Caco-2 (cell line): ENCODE measurements around the gene IKZF4. TPM values are rescaled to one million over a fixed set of nuclear protein-coding genes. Genes with fewer than 3 reads are reported as not detected.

ENCODE experiments used
- BruUV-seq: library from RNA; stranded (reverse); fragments of 400-500 nt; replicated peaks from 2 replicates; lab custom pipeline; 2021; lab: Mats Ljungman, UMichigan
- CTCF ChIA-PET: fragments of 300-600 bp; sonication (Branson Sonifier 250); formaldehyde crosslinking; loops from one replicate; lab custom pipeline; 2022; ENCODE audit warnings: antibody characterized with exemption; lab: Charles Lee
- POLR2A ChIA-PET: fragments of 300-600 bp; sonication (Branson Sonifier 250); formaldehyde crosslinking; loops from one replicate; lab custom pipeline; 2022; ENCODE audit warnings: antibody characterized with exemption; lab: Charles Lee
- DNase-seq, 2 experiments: peaks; one replicate each; pipeline versions ENCODE4 v3.0.0 to v3.0.0-alpha.2; 2020 to 2022
- H3K27me3 ChIP-seq: replicated peaks from 2 replicates; pipeline ENCODE4 v1.6.0; 2011; ENCODE audit warnings: low read length; ENCODE audit not compliant: control insufficient read depth, insufficient read depth
- H3K36me3 ChIP-seq: 2 replicates; pipeline ENCODE4 v1.5.1; 2011; ENCODE audit warnings: low read length; ENCODE audit not compliant: control insufficient read depth, insufficient read depth
- H3K4me1 ChIP-seq: fragments of 250-450 bp; sonication (Bioruptor Pico); 2 replicates; pipeline ENCODE4 v1.5.1; 2020; ENCODE audit warnings: mild to moderate bottlenecking
- H3K4me3 ChIP-seq: 2 replicates; pipeline ENCODE4 v1.5.1; 2011; ENCODE audit warnings: low read depth, mild to moderate bottlenecking, control low read depth, low read length
- H3K9me3 ChIP-seq: fragments of 250-450 bp; sonication (Bioruptor Pico); 2 replicates; pipeline ENCODE4 v1.5.1; 2020; ENCODE audit warnings: mild to moderate bottlenecking, moderate library complexity
- H3K27ac Mint-ChIP-seq: one replicate; pipeline ENCODE4 v1.8.0; 2022; ENCODE audit warnings: mixed read lengths; ENCODE audit not compliant: unreplicated experiment
- H3K27me3 Mint-ChIP-seq: one replicate; pipeline ENCODE4 v1.8.0; 2022; ENCODE audit warnings: mixed read lengths; ENCODE audit not compliant: insufficient read depth, unreplicated experiment
- H3K36me3 Mint-ChIP-seq: one replicate; pipeline ENCODE4 v1.8.0; 2022; ENCODE audit warnings: mild to moderate bottlenecking, mixed read lengths; ENCODE audit not compliant: insufficient read depth, unreplicated experiment
- H3K4me1 Mint-ChIP-seq: one replicate; pipeline ENCODE4 v1.8.0; 2022; ENCODE audit warnings: low read depth, mixed read lengths; ENCODE audit not compliant: unreplicated experiment
- H3K4me3 Mint-ChIP-seq: one replicate; pipeline ENCODE4 v1.8.0; 2022; ENCODE audit warnings: mild to moderate bottlenecking, moderate library complexity, mixed read lengths; ENCODE audit not compliant: unreplicated experiment
- H3K9me3 Mint-ChIP-seq: one replicate; pipeline ENCODE4 v1.8.0; 2022; ENCODE audit warnings: mixed read lengths; ENCODE audit not compliant: unreplicated experiment
- CTCF ChIP-seq, 2 experiments: fragments of 200-600 bp in 1 of 2; IDR thresholded peaks; 1 replicate in 1 of 2; 2 replicates in 1 of 2; pipeline versions ENCODE4 v1.5.1 to v1.8.0; 2011 to 2022; ENCODE audit warnings: antibody characterized with exemption in 1 of 2, control low read depth in 1 of 2, inconsistent platforms in 1 of 2, low read depth in 1 of 2, low read length in 1 of 2, mild to moderate bottlenecking in 1 of 2, moderate library complexity in 1 of 2; ENCODE audit not compliant: insufficient read depth in 1 of 2, severe bottlenecking in 1 of 2, unreplicated experiment in 1 of 2
- intact Hi-C: fragments of 100-400 bp; cut with micrococcal nuclease; formaldehyde crosslinking; loops from one replicate; pipeline ENCODE4 v1.10.0; 2022; ENCODE audit not compliant: unreplicated experiment
- total RNA-seq: library from RNA; stranded (reverse); gene quantifications from 2 replicates; pipeline ENCODE4 v1.2.3, GENCODE V29; 2022

The IKZF4 gene
- total RNA-seq, 1 experiment from 2014 or later = 15.7 TPM

- peaks cover 6% of the 10 kb centered on the region; the same call in 1 of the 2 replicates for H3K36me3 ChIP-seq
- ChIA-PET CTCF (interaction anchor here (0.6 to 2.8 kb wide), 6 partner anchors 10 to 111 kb away, joined by 4 to 20 read pairs (median 12); partner anchors contain the start of gene SUOX), POLR2A (interaction anchor here (1.2 to 1.8 kb wide), 4 partner anchors 11 to 97 kb away, joined by 3 to 13 read pairs (median 7); partner anchors contain the start of genes PA2G4, RAB5B and SUOX)
- peaks cover 47% of the 10 kb centered on the region for H3K36me3 Mint-ChIP-seq
- intact Hi-C loops = loop anchor here (1.0 kb wide), 1 partner anchor 11 kb away; the partner anchor contains the start of gene SUOX
- peak overlapping the region; percentile 52 for H3K4me3 ChIP-seq
- H3K27me3 Mint-ChIP-seq = no peaks in the 10 kb centered on the region
- BruUV-seq = no TSS peak
- H3K27me3 ChIP-seq = no peaks in the 10 kb centered on the region
- peak overlapping the region; percentile 82 for H3K27ac Mint-ChIP-seq
- peak; percentile 75 to 81 for DNase-seq
- peak overlapping the region; percentile 93 for H3K4me3 Mint-ChIP-seq
- TF ChIP-seq CTCF (IDR thresholded peaks at IDR 0.05; ENCODE audit: insufficient read depth in 1 of 2, low read depth in 1 of 2, low read length in 1 of 2, severe bottlenecking in 1 of 2, unreplicated experiment in 1 of 2) = no peak
- H3K9me3 Mint-ChIP-seq = no peaks in the 10 kb centered on the region
- peaks cover 59% of the 10 kb centered on the region for H3K4me1 Mint-ChIP-seq
- no peaks in the 10 kb centered on the region for H3K9me3 ChIP-seq
- H3K4me1 ChIP-seq = peaks cover 54% of the 10 kb centered on the region
These were observed 13.0 kb upstream of the IKZF4 start for GRCh38 chr12:56007564-56008559.

GRCh38 chr12:56010111-56010570, 10.7 kb upstream of the IKZF4 start:
- TSS peak; percentile 22 for BruUV-seq
- peak overlapping the region; percentile 93 for H3K4me3 Mint-ChIP-seq
- CTCF ChIA-PET = interaction anchor here (0.8 to 2.8 kb wide), 4 partner anchors 13 to 272 kb away, joined by 4 to 20 read pairs (median 8); partner anchors contain the start of gene SUOX

More at GRCh38 chr12:56010111-56010570, 10.7 kb upstream of the IKZF4 start:
- Histone ChIP-seq H3K4me3 (no peak overlapping the region), H3K27me3 (no peaks in the 10 kb centered on the region), H3K9me3 (no peaks in the 10 kb centered on the region), H3K36me3 (peaks cover 1% of the 10 kb centered on the region; the same call in 1 of the 2 replicates), H3K4me1 (peaks cover 77% of the 10 kb centered on the region)
- intact Hi-C loops = loop anchor here (1.0 kb wide), 3 partner anchors 9 to 31 kb away; partner anchors contain the start of gene RPS26
- no peaks in the 10 kb centered on the region for H3K27me3 Mint-ChIP-seq
- POLR2A ChIA-PET = interaction anchor here (1.0 to 1.6 kb wide), 7 partner anchors 12 to 192 kb away, joined by 3 to 8 read pairs (median 4); partner anchors contain the start of genes DNAJC14, ORMDL2, RAB5B and SARNP
- peak; percentile 81 to 84 for DNase-seq
- TF ChIP-seq CTCF (IDR thresholded peaks at IDR 0.05; ENCODE audit: insufficient read depth in 1 of 2, low read depth in 1 of 2, low read length in 1 of 2, severe bottlenecking in 1 of 2, unreplicated experiment in 1 of 2) = no peak
- H3K27ac Mint-ChIP-seq = peak overlapping the region; percentile 78
- no peaks in the 10 kb centered on the region for H3K9me3 Mint-ChIP-seq
- H3K36me3 Mint-ChIP-seq = peaks cover 36% of the 10 kb centered on the region
- H3K4me1 Mint-ChIP-seq = peaks cover 59% of the 10 kb centered on the region
